SK-N-MC (cell line): ENCODE data around the gene GPR141.

Experiments
- EZH2 ChIP-seq: fragments of 200-600 bp; sonication (generic); IDR thresholded peaks from one replicate; pipeline ENCODE4 v1.6.1; 2017; ENCODE audit warnings: antibody characterized with exemption
- POLR2AphosphoS5 ChIP-seq: IDR thresholded peaks from 2 replicates; pipeline ENCODE4 v1.6.1; 2012; ENCODE audit warnings: mild to moderate bottlenecking, low read depth, low read length, borderline replicate concordance

- TF ChIP-seq POLR2AphosphoS5 (no peak), EZH2 (no peak)
Observed at GRCh38 chr7:37698276-37698675, 14.7 kb downstream of the GPR141 start.
